ENCODE data around the gene PRAME. TPM values are rescaled to one million over a fixed set of nuclear protein-coding genes. Genes with fewer than 3 reads are reported as not detected.

PRAME gene
- polyA plus RNA-seq, 1 donor, result not detected

GRCh38 chr22:22548910-22549309, 10.2 kb downstream of the PRAME start:
- H3K27me3 ChIP-seq (ENCODE audit: control insufficient read depth, insufficient read depth, low read length), result peaks cover 8% of the 10 kb centered on the region
- H3K36me3 ChIP-seq (ENCODE audit: control insufficient read depth, insufficient read depth, low read length), result no peaks in the 10 kb centered on the region
- no peaks in the 10 kb centered on the region for H3K4me1 ChIP-seq (ENCODE audit: control insufficient read depth, insufficient read depth, low read length)
- no peaks in the 10 kb centered on the region for H3K9me3 ChIP-seq (ENCODE audit: control insufficient read depth, low read depth, low read length)
- DNase-seq, result no peak
- H3K27ac ChIP-seq (ENCODE audit: low read length), result no peak overlapping the region
- H3K4me3 ChIP-seq (ENCODE audit: low read length), result no peak overlapping the region
- WGBS (ENCODE audit: insufficient coverage, low lambda C conversion rate), result no CpG with 5 or more reads among the region's 1 CpG

- no peak overlapping the region for H3K4me3 ChIP-seq (ENCODE audit: low read length)
- H3K9me3 ChIP-seq (ENCODE audit: control insufficient read depth, low read depth, low read length), result no peaks in the 10 kb centered on the region
- peaks cover 8% of the 10 kb centered on the region for H3K27me3 ChIP-seq (ENCODE audit: control insufficient read depth, insufficient read depth, low read length)
- H3K4me1 ChIP-seq (ENCODE audit: control insufficient read depth, insufficient read depth, low read length), result no peaks in the 10 kb centered on the region
- H3K27ac ChIP-seq (ENCODE audit: low read length), result no peak overlapping the region
- WGBS (ENCODE audit: insufficient coverage, low lambda C conversion rate), result no CpG with 5 or more reads among the region's 9 CpGs
- DNase-seq, result no peak
- H3K36me3 ChIP-seq (ENCODE audit: control insufficient read depth, insufficient read depth, low read length), result no peaks in the 10 kb centered on the region
Observed at GRCh38 chr22:22548317-22548716, 10.7 kb downstream of the PRAME start.

GRCh38 chr22:22547692-22548300, 11.3 kb downstream of the PRAME start:
- Histone ChIP-seq H3K4me3 (ENCODE audit: low read length) (no peak overlapping the region), H3K36me3 (ENCODE audit: control insufficient read depth, insufficient read depth, low read length) (no peaks in the 10 kb centered on the region), H3K27me3 (ENCODE audit: control insufficient read depth, insufficient read depth, low read length) (peaks cover 8% of the 10 kb centered on the region), H3K9me3 (ENCODE audit: control insufficient read depth, low read depth, low read length) (no peaks in the 10 kb centered on the region), H3K4me1 (ENCODE audit: control insufficient read depth, insufficient read depth, low read length) (no peaks in the 10 kb centered on the region), H3K27ac (ENCODE audit: low read length) (no peak overlapping the region)
- no peak for DNase-seq
- no CpG with 5 or more reads among the region's 3 CpGs for WGBS (ENCODE audit: insufficient coverage, low lambda C conversion rate)

GRCh38 chr22:22547226-22547625, 11.8 kb downstream of the PRAME start:
- no peaks in the 10 kb centered on the region for H3K4me1 ChIP-seq (ENCODE audit: control insufficient read depth, insufficient read depth, low read length)
- H3K27me3 ChIP-seq (ENCODE audit: control insufficient read depth, insufficient read depth, low read length), result peaks cover 8% of the 10 kb centered on the region
- DNase-seq, result no peak
- WGBS (ENCODE audit: insufficient coverage, low lambda C conversion rate), result no CpG with 5 or more reads among the region's 3 CpGs
- no peak overlapping the region for H3K27ac ChIP-seq (ENCODE audit: low read length)
- H3K4me3 ChIP-seq (ENCODE audit: low read length), result no peak overlapping the region
- H3K9me3 ChIP-seq (ENCODE audit: control insufficient read depth, low read depth, low read length), result no peaks in the 10 kb centered on the region
- no peaks in the 10 kb centered on the region for H3K36me3 ChIP-seq (ENCODE audit: control insufficient read depth, insufficient read depth, low read length)

- WGBS (ENCODE audit: insufficient coverage, low lambda C conversion rate), result no CpG with 5 or more reads among the region's 5 CpGs
- peak in 1 of 2 donors; percentile 17 for DNase-seq
- no peak overlapping the region for H3K27ac ChIP-seq (ENCODE audit: low read length)
Observed at GRCh38 chr22:22546490-22546889, 12.6 kb downstream of the PRAME start.

GRCh38 chr22:22545084-22545483, 14.0 kb downstream of the PRAME start:
- no peak for DNase-seq
- H3K9me3 ChIP-seq (ENCODE audit: control insufficient read depth, low read depth, low read length), result no peaks in the 10 kb centered on the region
- H3K4me1 ChIP-seq (ENCODE audit: control insufficient read depth, insufficient read depth, low read length), result no peaks in the 10 kb centered on the region
- peaks cover 8% of the 10 kb centered on the region for H3K27me3 ChIP-seq (ENCODE audit: control insufficient read depth, insufficient read depth, low read length)
- H3K36me3 ChIP-seq (ENCODE audit: control insufficient read depth, insufficient read depth, low read length), result no peaks in the 10 kb centered on the region
- no peak overlapping the region for H3K27ac ChIP-seq (ENCODE audit: low read length)
- 100% methylated on average over 1 of the region's 2 CpGs for WGBS (ENCODE audit: insufficient coverage, low lambda C conversion rate)
- H3K4me3 ChIP-seq (ENCODE audit: low read length), result no peak overlapping the region

More at GRCh38 chr22:22546490-22546889, 12.6 kb downstream of the PRAME start:
- H3K36me3 ChIP-seq (ENCODE audit: control insufficient read depth, insufficient read depth, low read length), result no peaks in the 10 kb centered on the region
- no peak overlapping the region for H3K4me3 ChIP-seq (ENCODE audit: low read length)
- H3K9me3 ChIP-seq (ENCODE audit: control insufficient read depth, low read depth, low read length), result no peaks in the 10 kb centered on the region
- H3K4me1 ChIP-seq (ENCODE audit: control insufficient read depth, insufficient read depth, low read length), result no peaks in the 10 kb centered on the region
- peaks cover 8% of the 10 kb centered on the region for H3K27me3 ChIP-seq (ENCODE audit: control insufficient read depth, insufficient read depth, low read length)

GRCh38 chr22:22538226-22538989, 20.7 kb downstream of the PRAME start:
- no peak for DNase-seq
- no CpG with 5 or more reads among the region's 7 CpGs for WGBS (ENCODE audit: insufficient coverage, low lambda C conversion rate)
- Histone ChIP-seq H3K4me3 (ENCODE audit: low read length) (no peak overlapping the region), H3K36me3 (ENCODE audit: control insufficient read depth, insufficient read depth, low read length) (no peaks in the 10 kb centered on the region), H3K27me3 (ENCODE audit: control insufficient read depth, insufficient read depth, low read length) (peaks cover 5% of the 10 kb centered on the region), H3K9me3 (ENCODE audit: control insufficient read depth, low read depth, low read length) (no peaks in the 10 kb centered on the region), H3K4me1 (ENCODE audit: control insufficient read depth, insufficient read depth, low read length) (no peaks in the 10 kb centered on the region), H3K27ac (ENCODE audit: low read length) (no peak overlapping the region)

- DNase-seq, result no peak
- no peaks in the 10 kb centered on the region for H3K36me3 ChIP-seq (ENCODE audit: control insufficient read depth, insufficient read depth, low read length)
- WGBS (ENCODE audit: insufficient coverage, low lambda C conversion rate), result 17% methylated on average over 1 of the region's 1 CpG
- no peak overlapping the region for H3K27ac ChIP-seq (ENCODE audit: low read length)
- no peak overlapping the region for H3K4me3 ChIP-seq (ENCODE audit: low read length)
- no peaks in the 10 kb centered on the region for H3K9me3 ChIP-seq (ENCODE audit: control insufficient read depth, low read depth, low read length)
- H3K27me3 ChIP-seq (ENCODE audit: control insufficient read depth, insufficient read depth, low read length), result peaks cover 5% of the 10 kb centered on the region
- H3K4me1 ChIP-seq (ENCODE audit: control insufficient read depth, insufficient read depth, low read length), result no peaks in the 10 kb centered on the region
Observed at GRCh38 chr22:22536916-22537315, 22.1 kb downstream of the PRAME start.

GRCh38 chr22:22536515-22536914, 22.6 kb downstream of the PRAME start:
- Histone ChIP-seq H3K27me3 (ENCODE audit: control insufficient read depth, insufficient read depth, low read length) (peaks cover 5% of the 10 kb centered on the region), H3K27ac (ENCODE audit: low read length) (no peak overlapping the region), H3K9me3 (ENCODE audit: control insufficient read depth, low read depth, low read length) (no peaks in the 10 kb centered on the region), H3K36me3 (ENCODE audit: control insufficient read depth, insufficient read depth, low read length) (no peaks in the 10 kb centered on the region), H3K4me1 (ENCODE audit: control insufficient read depth, insufficient read depth, low read length) (no peaks in the 10 kb centered on the region), H3K4me3 (ENCODE audit: low read length) (no peak overlapping the region)
- WGBS (ENCODE audit: insufficient coverage, low lambda C conversion rate), result 100% methylated on average over 2 of the region's 6 CpGs
- DNase-seq, result no peak

- no peak overlapping the region for H3K27ac ChIP-seq (ENCODE audit: low read length)
- no CpG with 5 or more reads among the region's 3 CpGs for WGBS (ENCODE audit: insufficient coverage, low lambda C conversion rate)
Observed at GRCh38 chr22:22535662-22536061, 23.4 kb downstream of the PRAME start.

More at GRCh38 chr22:22535662-22536061, 23.4 kb downstream of the PRAME start:
- H3K9me3 ChIP-seq (ENCODE audit: control insufficient read depth, low read depth, low read length), result no peaks in the 10 kb centered on the region
- no peaks in the 10 kb centered on the region for H3K36me3 ChIP-seq (ENCODE audit: control insufficient read depth, insufficient read depth, low read length)
- no peak for DNase-seq
- H3K27me3 ChIP-seq (ENCODE audit: control insufficient read depth, insufficient read depth, low read length), result peaks cover 5% of the 10 kb centered on the region
- H3K4me3 ChIP-seq (ENCODE audit: low read length), result no peak overlapping the region
- no peaks in the 10 kb centered on the region for H3K4me1 ChIP-seq (ENCODE audit: control insufficient read depth, insufficient read depth, low read length)

Measured in large intestine (tissue), 3 donors.